Endodermal cell (in vitro differentiated cells): ENCODE data around the gene LPIN1. TPM values are rescaled to one million over a fixed set of nuclear protein-coding genes. Genes with fewer than 3 reads are reported as not detected.
"Not testable (repeated sequence)": the region's sequence is repeated elsewhere in the genome, so short reads cannot be mapped to it uniquely, and the experiment has no call there.

Experiments
- DNase-seq: peaks from one replicate; pipeline ENCODE4 v3.0.0-alpha.2; 2017
- H3K27ac ChIP-seq: 2 replicates; pipeline ENCODE4 v1.5.1; 2013; ENCODE audit warnings: mild to moderate bottlenecking, low read depth, low read length, moderate library complexity
- H3K27me3 ChIP-seq: 2 replicates; pipeline ENCODE4 v1.6.1; 2013; ENCODE audit warnings: mild to moderate bottlenecking, low read length, moderate library complexity; ENCODE audit not compliant: insufficient read depth, control insufficient read depth, poor library complexity, severe bottlenecking
- H3K36me3 ChIP-seq: 2 replicates; pipeline ENCODE4 v1.7.0; 2013; ENCODE audit warnings: mild to moderate bottlenecking, low read length, moderate library complexity; ENCODE audit not compliant: control insufficient read depth, insufficient read depth
- H3K4me1 ChIP-seq: one replicate; pipeline ENCODE4 v1.7.0; 2013; ENCODE audit warnings: low read length; ENCODE audit not compliant: control insufficient read depth, insufficient read depth
- H3K4me3 ChIP-seq: 2 replicates; pipeline ENCODE4 v1.5.1; 2013; ENCODE audit warnings: mild to moderate bottlenecking, low read length, moderate library complexity
- H3K9ac ChIP-seq: 2 replicates; pipeline ENCODE4 v1.6.1; 2013; ENCODE audit warnings: mild to moderate bottlenecking, low read length, moderate library complexity; ENCODE audit not compliant: poor library complexity, severe bottlenecking; ENCODE audit errors: extremely low read depth
- H3K9me3 ChIP-seq: 2 replicates; pipeline ENCODE4 v1.6.1; 2013; ENCODE audit warnings: mild to moderate bottlenecking, low read length, moderate library complexity; ENCODE audit not compliant: control insufficient read depth
- H3K27ac Mint-ChIP-seq: 2 replicates; pipeline ENCODE4 v1.8.0; 2020; ENCODE audit warnings: mixed read lengths
- H3K27me3 Mint-ChIP-seq: 2 replicates; pipeline ENCODE4 v1.8.0; 2021; ENCODE audit warnings: mild to moderate bottlenecking, mixed read lengths; ENCODE audit not compliant: insufficient read depth
- H3K36me3 Mint-ChIP-seq: 2 replicates; pipeline ENCODE4 v1.8.0; 2020; ENCODE audit warnings: low read depth, mixed read lengths
- H3K4me1 Mint-ChIP-seq: 2 replicates; pipeline ENCODE4 v1.8.0; 2020; ENCODE audit warnings: mixed read lengths
- H3K4me3 Mint-ChIP-seq: 2 replicates; pipeline ENCODE4 v1.8.0; 2020; ENCODE audit warnings: mild to moderate bottlenecking, moderate library complexity, mixed read lengths
- H3K9me3 Mint-ChIP-seq: 2 replicates; pipeline ENCODE4 v1.8.0; 2020; ENCODE audit warnings: mild to moderate bottlenecking, mixed read lengths
- WGBS, 2 experiments: methylation state at CpG; one replicate each; pipeline versions ENCODE4 v1.1.5 to v1.1.7; 2013; ENCODE audit warnings: missing lambda C conversion rate in 2 of 2, mixed read lengths in 1 of 2; ENCODE audit not compliant: insufficient coverage in 1 of 2, insufficient read length in 1 of 2; 5-methylcytosine and 5-hydroxymethylcytosine counted together
- total RNA-seq, 2 donors: library from RNA; stranded (reverse); fragmentation: NEBNext Ultra II Directional in 1 of 2; extraction: Animal tissue kit (Norgen Biotek cat#: 25700) in 1 of 2; gene quantifications; 2 replicates in 1 of 2; 3 replicates in 1 of 2; pipeline ENCODE4 v1.2.1, GENCODE V29; 2021
- TF ChIP-seq, protein P1 (sequence below): fragments of 200-600 bp; sonication (generic); conservative IDR thresholded peaks from 2 replicates; pipeline ENCODE4 v1.5.0; 2021; ENCODE audit warnings: antibody characterized with exemption, mild to moderate bottlenecking

LPIN1 gene
- total RNA-seq, 2 donors from 2014 or later = 23.9 to 24.3 TPM

DNA sequence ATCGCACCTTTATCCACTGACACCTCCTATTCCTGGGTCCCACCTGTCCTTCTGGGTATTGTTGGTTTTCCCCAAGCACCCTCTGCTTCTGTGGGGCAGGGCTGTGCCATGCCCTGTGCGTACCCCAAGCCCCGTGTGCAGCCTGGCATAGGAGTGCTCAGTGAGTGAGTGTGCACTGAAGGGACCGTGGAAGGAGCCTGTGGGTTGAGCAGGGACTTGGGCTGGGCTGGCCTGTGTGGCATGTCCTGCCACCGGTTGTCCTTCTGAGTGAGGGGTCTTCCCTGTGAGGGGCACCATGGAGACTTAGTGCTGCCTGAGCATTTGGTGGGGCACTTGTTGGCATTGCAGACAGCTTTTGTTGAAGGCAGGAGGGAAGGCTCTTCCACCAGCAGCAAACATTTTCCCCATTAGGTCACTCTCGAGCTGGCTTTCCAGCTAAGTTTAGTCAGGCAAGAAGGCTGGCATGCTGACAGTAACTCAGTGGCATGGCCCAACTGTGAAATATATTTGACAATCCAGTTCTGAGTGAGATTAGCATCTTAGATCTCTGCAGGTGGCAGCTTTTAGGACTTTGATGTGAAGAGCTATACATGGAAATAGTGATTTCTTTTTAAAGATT, 64.7 kb downstream of the LPIN1 start:
- Histone ChIP-seq H3K27me3 (no peaks in the 10 kb centered on the region), H3K9me3 (no peaks in the 10 kb centered on the region), H3K4me3 (no peak overlapping the region), H3K9ac (no peak overlapping the region), H3K4me1 (no peaks in the 10 kb centered on the region), H3K27ac (no peak overlapping the region), H3K36me3 (peaks cover 25% of the 10 kb centered on the region)
- no peak overlapping the region for H3K4me3 Mint-ChIP-seq
- no peak for DNase-seq
- TF ChIP-seq, protein P1, sequence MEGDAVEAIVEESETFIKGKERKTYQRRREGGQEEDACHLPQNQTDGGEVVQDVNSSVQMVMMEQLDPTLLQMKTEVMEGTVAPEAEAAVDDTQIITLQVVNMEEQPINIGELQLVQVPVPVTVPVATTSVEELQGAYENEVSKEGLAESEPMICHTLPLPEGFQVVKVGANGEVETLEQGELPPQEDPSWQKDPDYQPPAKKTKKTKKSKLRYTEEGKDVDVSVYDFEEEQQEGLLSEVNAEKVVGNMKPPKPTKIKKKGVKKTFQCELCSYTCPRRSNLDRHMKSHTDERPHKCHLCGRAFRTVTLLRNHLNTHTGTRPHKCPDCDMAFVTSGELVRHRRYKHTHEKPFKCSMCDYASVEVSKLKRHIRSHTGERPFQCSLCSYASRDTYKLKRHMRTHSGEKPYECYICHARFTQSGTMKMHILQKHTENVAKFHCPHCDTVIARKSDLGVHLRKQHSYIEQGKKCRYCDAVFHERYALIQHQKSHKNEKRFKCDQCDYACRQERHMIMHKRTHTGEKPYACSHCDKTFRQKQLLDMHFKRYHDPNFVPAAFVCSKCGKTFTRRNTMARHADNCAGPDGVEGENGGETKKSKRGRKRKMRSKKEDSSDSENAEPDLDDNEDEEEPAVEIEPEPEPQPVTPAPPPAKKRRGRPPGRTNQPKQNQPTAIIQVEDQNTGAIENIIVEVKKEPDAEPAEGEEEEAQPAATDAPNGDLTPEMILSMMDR = no peak
- H3K4me1 Mint-ChIP-seq = no peaks in the 10 kb centered on the region
- H3K27ac Mint-ChIP-seq = no peak overlapping the region
- H3K36me3 Mint-ChIP-seq = peaks cover 58% of the 10 kb centered on the region
- WGBS, 2 experiments = 90 to 100% methylated on average over 5 to 6 of the region's 6 CpGs
- H3K27me3 Mint-ChIP-seq = no peaks in the 10 kb centered on the region
- no peaks in the 10 kb centered on the region for H3K9me3 Mint-ChIP-seq

DNA sequence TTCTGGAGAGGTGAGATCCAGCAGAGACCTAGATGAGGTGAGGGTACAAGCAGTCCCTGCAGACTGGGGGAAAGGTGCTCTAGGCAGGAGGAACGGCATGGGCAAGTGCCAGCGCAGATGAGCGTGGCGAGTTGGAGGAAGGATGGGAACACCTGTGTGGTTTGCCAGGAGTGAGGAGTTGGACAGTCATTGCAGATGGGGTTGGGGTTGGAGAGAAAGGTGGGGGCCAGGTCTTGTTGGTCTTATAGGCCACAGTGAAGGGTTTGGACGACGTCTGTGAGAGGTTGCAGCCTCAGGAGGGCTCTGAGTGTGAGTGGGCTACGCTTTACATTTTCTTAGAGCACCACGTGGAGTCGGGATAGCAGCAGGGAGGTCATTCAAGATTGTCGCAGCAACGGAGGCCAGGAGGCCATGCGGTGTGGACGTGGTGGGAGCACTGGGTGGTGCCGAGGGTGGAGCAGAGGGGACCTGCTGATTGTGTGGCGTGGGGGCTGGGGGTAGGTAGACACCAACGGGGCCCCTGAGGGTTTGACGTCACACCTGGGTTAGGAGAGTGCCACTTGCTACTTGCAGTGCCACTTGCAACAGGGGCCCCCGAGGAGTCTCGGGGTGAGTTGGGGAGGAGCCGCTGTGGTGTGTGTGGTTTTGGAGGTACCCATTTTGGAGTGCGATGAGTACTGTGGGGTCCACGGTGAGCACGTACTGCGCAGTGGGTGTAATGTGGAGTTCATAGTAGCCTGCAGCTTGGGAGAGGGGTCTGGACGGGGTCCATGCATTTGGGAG, 66.2 kb downstream of the LPIN1 start:
- peaks cover 22% of the 10 kb centered on the region for H3K36me3 ChIP-seq
- Mint-ChIP-seq H3K4me3 (no peak overlapping the region), H3K36me3 (peaks cover 64% of the 10 kb centered on the region), H3K27ac (no peak overlapping the region), H3K9me3 (peaks cover 6% of the 10 kb centered on the region), H3K27me3 (no peaks in the 10 kb centered on the region), H3K4me1 (no peaks in the 10 kb centered on the region)
- DNase-seq = peak; percentile 22
- TF ChIP-seq, protein P1 = no peak
- no peaks in the 10 kb centered on the region for H3K9me3 ChIP-seq
- H3K4me1 ChIP-seq = no peaks in the 10 kb centered on the region
- H3K27ac ChIP-seq = no peak overlapping the region
- no peaks in the 10 kb centered on the region for H3K27me3 ChIP-seq
- H3K9ac ChIP-seq = no peak overlapping the region
- no peak overlapping the region for H3K4me3 ChIP-seq
- 94 to 96% methylated on average over 13 to 24 of the region's 25 CpGs for WGBS, 2 experiments

DNA sequence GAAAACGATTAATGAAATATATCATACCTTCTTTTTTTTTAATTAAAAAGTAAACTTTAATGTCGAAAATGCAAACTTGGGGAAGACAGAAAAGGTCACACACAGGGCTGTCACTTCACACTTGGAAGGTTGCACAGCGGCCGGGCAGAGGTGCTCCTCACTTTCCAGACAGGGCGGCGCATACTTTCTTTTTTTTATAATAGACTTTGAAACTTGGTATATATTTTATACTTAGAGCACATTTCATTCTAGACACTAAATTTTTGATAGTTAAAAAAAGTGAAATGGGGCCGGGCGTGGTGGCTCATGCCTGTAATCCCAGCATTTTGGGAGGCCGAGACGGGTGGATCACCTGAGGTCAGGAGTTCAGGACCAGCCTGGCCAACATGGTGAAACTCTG, 66.9 kb downstream of the LPIN1 start:
- H3K27ac Mint-ChIP-seq, H3K4me3 Mint-ChIP-seq, H3K9me3 ChIP-seq, H3K4me1 Mint-ChIP-seq, H3K27me3 Mint-ChIP-seq, H3K27ac ChIP-seq, DNase-seq, H3K4me3 ChIP-seq, H3K27me3 ChIP-seq, H3K9me3 Mint-ChIP-seq, H3K9ac ChIP-seq, H3K4me1 ChIP-seq: not testable (repeated sequence)
- peaks cover 19% of the 10 kb centered on the region for H3K36me3 ChIP-seq
- 94 to 100% methylated on average over 4 to 8 of the region's 10 CpGs for WGBS, 2 experiments
- H3K36me3 Mint-ChIP-seq = peaks cover 60% of the 10 kb centered on the region
